Measurements from ENCODE around the gene PHLPP1. TPM values are rescaled to one million over a fixed set of nuclear protein-coding genes. Genes with fewer than 3 reads are reported as not detected.
A peak's percentile ranks its signal among the peaks of the same experiment; 100 is the strongest.

PHLPP1 gene
- total and polyA plus RNA-seq, 5 experiments from 2014 or later = 0.17 to 9.4 (median 0.44) TPM

DNA sequence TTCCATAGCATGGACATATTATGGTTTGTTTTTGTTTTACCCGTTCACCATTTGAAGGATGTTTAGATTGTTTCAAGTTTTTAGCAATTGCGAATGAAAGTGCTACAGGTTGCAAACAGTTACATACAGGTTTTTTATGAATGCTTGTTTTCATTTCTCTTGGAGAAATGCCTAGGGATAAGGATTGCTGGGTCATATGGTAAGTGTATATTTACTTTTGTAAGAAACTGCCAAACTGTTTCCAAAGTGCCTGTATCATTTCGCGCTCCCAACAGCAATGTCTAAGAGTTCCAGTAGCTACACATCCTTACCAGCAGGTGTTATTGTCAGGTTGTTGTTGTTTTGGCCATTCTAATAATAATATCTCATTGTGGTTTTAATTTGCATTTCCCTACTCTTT, 251.7 kb downstream of the PHLPP1 start:
- no peak for DNase-seq
- ATAC-seq = no peak
- POLR2A ChIA-PET = no interaction called here
- Mint-ChIP-seq H3K4me3 (no peak overlapping the region), H3K9me3 (no peaks in the 10 kb centered on the region), H3K4me1 (no peaks in the 10 kb centered on the region), H3K27ac (no peak overlapping the region), H3K27me3 (no peaks in the 10 kb centered on the region), H3K36me3 (peaks cover 7 to 17% (median 12%) of the 10 kb centered on the region in 3 donors)

DNA sequence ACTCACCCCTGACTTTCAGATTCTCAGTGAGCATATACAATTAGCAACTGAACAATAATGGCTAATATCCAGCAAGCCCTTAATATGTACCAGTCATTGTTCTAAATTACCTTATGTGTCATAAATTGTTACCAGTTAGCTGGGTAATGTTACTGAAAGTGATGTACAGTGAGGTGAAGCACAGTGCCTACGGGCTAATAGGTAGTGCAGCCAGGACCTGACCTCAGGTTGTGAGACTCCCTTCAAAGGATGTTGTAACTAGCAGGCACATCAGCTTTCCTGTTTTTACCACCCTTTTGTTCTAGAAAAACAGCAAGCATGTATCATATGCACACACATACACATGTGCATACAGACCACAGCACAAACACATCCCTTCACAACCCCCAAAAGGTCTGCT, 258.3 kb downstream of the PHLPP1 start:
- no peak for DNase-seq
- Mint-ChIP-seq H3K4me1 (peaks cover 0 to 3% (median 1%) of the 10 kb centered on the region in 4 donors), H3K36me3 (peaks cover 11 to 26% (median 20%) of the 10 kb centered on the region in 3 donors), H3K27ac (peak overlapping the region in 2 of 10 donors; percentile 20 to 65), H3K27me3 (no peaks in the 10 kb centered on the region), H3K9me3 (no peaks in the 10 kb centered on the region), H3K4me3 (no peak overlapping the region)
- no peak for ATAC-seq
- POLR2A ChIA-PET = no interaction called here

DNA sequence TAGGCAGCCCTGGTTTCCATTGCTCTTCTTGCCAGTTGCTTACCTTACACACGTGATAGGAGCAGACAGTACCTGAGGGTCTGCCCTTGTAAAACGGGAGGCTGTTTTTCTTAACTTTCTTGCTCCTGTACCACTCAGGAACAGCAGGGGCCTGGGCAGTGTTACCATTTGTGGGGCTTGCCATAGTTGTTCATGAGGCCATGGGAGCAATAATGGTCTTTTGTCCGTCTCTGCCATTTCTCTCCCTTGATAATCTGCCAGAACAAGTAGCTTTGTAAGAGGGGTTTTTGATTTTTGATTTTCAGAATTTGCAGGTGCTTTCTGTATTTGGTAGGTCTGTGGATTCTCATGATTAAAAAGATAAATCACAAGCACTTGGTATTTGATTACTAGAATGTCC, 259.0 kb downstream of the PHLPP1 start:
- Mint-ChIP-seq H3K27me3 (no peaks in the 10 kb centered on the region), H3K36me3 (peaks cover 11 to 33% (median 20%) of the 10 kb centered on the region in 3 donors), H3K4me3 (no peak overlapping the region), H3K4me1 (peaks cover 0 to 3% (median 1%) of the 10 kb centered on the region in 4 donors), H3K9me3 (no peaks in the 10 kb centered on the region), H3K27ac (peak overlapping the region in 3 of 10 donors; percentile 9 to 67 (median 24))
- DNase-seq = no peak
- ATAC-seq = no peak
- POLR2A ChIA-PET = no interaction called here

DNA sequence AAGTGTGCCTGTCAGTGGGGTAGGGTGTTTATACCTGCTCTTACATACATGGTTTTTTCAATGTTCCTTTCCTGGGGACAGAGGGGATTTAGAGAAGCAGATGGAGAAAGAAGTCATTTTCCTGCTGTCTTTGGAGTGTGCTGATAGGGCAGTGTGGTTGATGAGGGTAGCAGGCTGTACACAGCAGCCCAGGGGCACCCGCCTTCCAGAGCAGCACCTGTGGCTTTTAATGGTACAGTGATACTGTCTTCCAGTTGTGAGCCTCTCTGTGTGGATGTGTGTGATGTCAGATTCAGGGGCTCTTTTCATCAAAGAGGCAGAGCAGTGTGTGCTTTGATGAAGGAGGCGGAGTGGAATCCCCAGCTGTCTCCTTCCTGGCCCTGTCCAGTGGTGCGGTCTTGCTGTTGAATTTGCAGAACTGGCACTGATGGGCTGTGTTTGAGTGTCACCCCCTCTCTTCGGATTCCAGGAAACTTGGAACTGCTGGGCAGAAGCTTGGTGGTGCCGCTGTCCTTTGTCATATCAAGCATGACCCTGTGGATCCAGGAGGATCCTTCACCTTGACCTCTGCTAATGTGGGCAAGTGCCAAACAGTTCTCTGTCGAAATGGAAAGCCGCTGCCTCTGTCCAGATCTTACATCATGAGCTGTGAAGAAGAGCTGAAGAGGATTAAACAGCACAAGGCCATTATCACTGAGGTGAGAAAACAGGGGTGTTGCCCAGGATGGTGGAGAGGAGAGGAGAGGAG, 259.8 kb downstream of the PHLPP1 start:
- Mint-ChIP-seq H3K36me3 (peaks cover 5 to 35% (median 18%) of the 10 kb centered on the region in 3 donors), H3K27ac (peak overlapping the region in 1 of 10 donors; percentile 9), H3K9me3 (no peaks in the 10 kb centered on the region), H3K4me3 (no peak overlapping the region), H3K27me3 (no peaks in the 10 kb centered on the region), H3K4me1 (peaks cover 0 to 3% (median 1%) of the 10 kb centered on the region in 4 donors)
- POLR2A ChIA-PET = no interaction called here
- ATAC-seq (no peak), DNase-seq (no peak)

DNA sequence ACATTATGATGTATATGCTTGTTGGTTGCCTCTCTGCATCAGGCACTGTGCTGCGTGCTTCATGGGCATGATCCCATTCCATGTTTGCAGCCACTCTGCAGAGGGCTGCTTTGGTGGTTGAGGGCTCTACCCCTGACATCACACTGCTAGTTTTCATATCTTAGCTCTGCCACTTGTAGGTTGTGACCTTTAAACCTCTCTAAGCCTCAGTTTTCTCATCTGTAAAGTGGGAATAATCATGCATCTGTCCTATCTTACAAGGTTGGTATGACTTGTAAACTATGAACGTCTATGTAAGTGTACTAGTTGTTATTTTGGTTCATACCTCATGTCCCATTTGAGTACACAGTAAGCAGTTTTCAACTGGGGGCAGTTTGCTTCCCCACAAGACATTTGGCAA, 260.4 kb downstream of the PHLPP1 start:
- Mint-ChIP-seq H3K27me3 (no peaks in the 10 kb centered on the region), H3K4me3 (no peak overlapping the region), H3K27ac (no peak overlapping the region), H3K36me3 (peaks cover 5 to 35% (median 18%) of the 10 kb centered on the region in 3 donors), H3K9me3 (no peaks in the 10 kb centered on the region), H3K4me1 (peaks cover 0 to 3% (median 1%) of the 10 kb centered on the region in 4 donors)
- DNase-seq (no peak), ATAC-seq (no peak)
- POLR2A ChIA-PET = no interaction called here

DNA sequence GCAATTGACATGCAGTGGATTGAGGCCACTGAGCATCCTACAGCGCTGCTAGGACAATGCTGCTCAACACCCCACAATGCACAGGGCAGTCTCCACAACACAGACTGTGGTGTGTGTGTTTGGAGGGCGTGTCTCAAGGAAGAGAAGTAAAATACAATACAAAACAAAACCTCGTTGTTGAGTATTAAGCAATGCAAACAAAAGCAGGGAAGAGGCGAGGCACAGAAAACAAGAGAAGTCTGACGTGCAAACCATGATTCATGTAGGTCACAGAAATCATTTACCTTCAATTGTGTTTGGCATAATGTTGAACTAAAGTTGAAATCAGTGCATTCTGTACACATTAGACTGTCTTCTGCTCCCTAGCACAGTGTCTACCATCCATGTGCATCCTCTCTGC, 260.9 kb downstream of the PHLPP1 start:
- no peak for DNase-seq
- peaks cover 0 to 3% (median 1%) of the 10 kb centered on the region in 4 donors for H3K4me1 Mint-ChIP-seq
- H3K36me3 Mint-ChIP-seq = peaks cover 5 to 32% (median 14%) of the 10 kb centered on the region in 3 donors
- peak overlapping the region in 1 of 10 donors; percentile 22 for H3K27ac Mint-ChIP-seq
- no peak overlapping the region for H3K4me3 Mint-ChIP-seq
- H3K27me3 Mint-ChIP-seq = no peaks in the 10 kb centered on the region
- no peaks in the 10 kb centered on the region for H3K9me3 Mint-ChIP-seq
- POLR2A ChIA-PET = no interaction called here
- no peak for ATAC-seq

DNA sequence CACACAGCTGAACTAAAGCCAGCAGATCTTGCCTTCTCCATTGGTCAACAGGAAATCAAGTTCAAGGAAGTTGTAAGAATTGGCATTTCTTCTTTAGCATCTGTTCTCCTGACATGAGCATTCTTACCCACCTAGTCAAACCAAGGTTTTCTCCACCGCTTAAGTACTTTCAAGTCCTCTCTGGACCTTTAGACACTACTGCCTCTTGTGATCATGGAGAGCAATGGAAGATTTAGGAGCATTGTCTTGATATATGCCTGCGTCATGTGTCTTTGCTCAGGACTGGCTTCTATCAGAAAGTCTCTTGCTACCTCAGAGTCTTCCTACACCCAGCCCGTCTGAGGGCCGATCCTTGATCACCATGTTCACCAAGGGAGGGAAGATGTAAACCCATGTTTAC, 262.2 kb downstream of the PHLPP1 start:
- Mint-ChIP-seq H3K36me3 (peaks cover 0 to 26% (median 8%) of the 10 kb centered on the region in 3 donors), H3K4me1 (peaks cover 0 to 5% (median 2%) of the 10 kb centered on the region in 4 donors), H3K27me3 (no peaks in the 10 kb centered on the region), H3K9me3 (no peaks in the 10 kb centered on the region), H3K27ac (no peak overlapping the region), H3K4me3 (no peak overlapping the region)
- POLR2A ChIA-PET = no interaction called here
- DNase-seq (no peak), ATAC-seq (no peak)

DNA sequence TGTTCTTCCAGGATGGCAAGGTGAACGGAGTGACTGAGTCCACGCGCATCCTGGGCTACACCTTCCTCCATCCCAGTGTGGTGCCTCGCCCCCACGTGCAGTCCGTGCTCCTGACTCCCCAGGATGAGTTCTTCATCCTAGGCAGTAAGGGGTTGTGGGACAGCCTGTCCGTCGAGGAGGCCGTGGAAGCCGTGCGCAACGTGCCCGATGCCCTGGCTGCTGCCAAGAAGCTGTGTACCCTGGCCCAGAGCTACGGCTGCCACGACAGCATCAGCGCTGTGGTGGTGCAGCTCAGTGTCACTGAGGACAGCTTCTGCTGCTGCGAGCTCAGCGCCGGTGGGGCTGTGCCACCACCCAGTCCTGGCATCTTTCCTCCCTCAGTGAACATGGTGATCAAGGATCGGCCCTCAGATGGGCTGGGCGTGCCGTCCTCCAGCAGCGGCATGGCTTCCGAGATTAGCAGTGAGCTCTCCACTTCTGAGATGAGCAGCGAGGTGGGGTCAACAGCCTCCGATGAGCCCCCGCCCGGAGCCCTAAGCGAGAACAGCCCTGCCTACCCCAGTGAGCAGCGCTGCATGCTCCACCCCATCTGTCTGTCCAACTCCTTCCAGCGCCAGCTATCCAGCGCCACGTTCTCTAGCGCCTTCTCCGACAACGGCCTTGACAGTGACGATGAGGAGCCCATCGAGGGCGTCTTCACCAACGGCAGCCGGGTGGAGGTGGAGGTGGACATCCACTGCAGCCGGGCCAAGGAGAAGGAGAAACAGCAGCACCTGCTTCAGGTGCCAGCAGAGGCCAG, 263.1 kb downstream of the PHLPP1 start:
- Mint-ChIP-seq H3K9me3 (no peaks in the 10 kb centered on the region), H3K27me3 (no peaks in the 10 kb centered on the region), H3K36me3 (peaks cover 0 to 25% (median 8%) of the 10 kb centered on the region in 3 donors), H3K4me1 (peaks cover 0 to 9% (median 1%) of the 10 kb centered on the region in 4 donors), H3K27ac (no peak overlapping the region), H3K4me3 (no peak overlapping the region)
- POLR2A ChIA-PET = no interaction called here
- DNase-seq = no peak
- ATAC-seq = no peak

DNA sequence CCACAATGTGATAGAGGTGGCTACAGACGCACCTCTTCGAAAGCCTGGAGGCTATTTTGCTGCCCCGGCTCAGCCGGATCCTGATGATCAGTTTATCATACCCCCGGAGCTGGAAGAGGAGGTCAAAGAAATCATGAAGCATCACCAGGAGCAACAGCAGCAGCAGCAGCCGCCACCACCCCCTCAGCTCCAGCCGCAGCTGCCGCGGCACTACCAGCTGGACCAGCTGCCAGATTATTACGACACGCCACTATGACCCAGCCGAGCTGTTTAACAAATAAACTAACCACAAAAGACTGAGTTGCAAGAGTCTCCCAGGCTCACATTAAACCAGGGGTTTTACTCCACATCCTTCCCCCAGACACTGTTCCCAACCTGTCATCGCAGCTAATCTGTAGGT, 263.8 kb downstream of the PHLPP1 start:
- Mint-ChIP-seq H3K9me3 (no peaks in the 10 kb centered on the region), H3K27me3 (no peaks in the 10 kb centered on the region), H3K4me1 (peaks cover 0 to 9% (median under 1%) of the 10 kb centered on the region in 4 donors), H3K4me3 (no peak overlapping the region), H3K36me3 (peaks cover 0 to 25% (median 8%) of the 10 kb centered on the region in 3 donors), H3K27ac (peak overlapping the region in 1 of 10 donors; percentile 37)
- ATAC-seq (no peak), DNase-seq (no peak)
- POLR2A ChIA-PET = no interaction called here

DNA sequence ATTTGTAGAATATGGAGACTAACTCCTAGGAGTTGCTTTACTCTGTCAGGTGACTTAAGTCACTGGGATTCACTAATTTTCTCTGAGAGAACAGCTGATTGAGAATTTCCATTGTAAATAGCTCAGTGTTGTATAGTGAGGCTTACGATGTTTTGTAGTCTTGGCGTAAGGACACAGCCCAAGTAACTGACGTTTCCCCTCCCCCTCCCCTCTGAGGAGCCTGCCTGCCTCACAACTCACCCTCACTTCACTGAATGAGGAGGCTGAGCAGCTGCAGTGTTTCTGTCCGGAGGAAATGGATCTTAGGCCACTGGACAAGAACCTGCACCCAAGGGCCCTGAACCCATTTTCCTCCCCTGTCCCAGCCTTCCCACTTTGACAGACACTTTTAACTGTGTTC, 264.6 kb downstream of the PHLPP1 start:
- Mint-ChIP-seq H3K27ac (peak overlapping the region in 1 of 10 donors; percentile 39), H3K4me1 (peaks cover 0 to 9% (median under 1%) of the 10 kb centered on the region in 4 donors), H3K27me3 (no peaks in the 10 kb centered on the region), H3K9me3 (no peaks in the 10 kb centered on the region), H3K36me3 (peaks cover 0 to 22% (median 8%) of the 10 kb centered on the region in 3 donors), H3K4me3 (no peak overlapping the region)
- DNase-seq (no peak), ATAC-seq (no peak)
- POLR2A ChIA-PET = no interaction called here

DNA sequence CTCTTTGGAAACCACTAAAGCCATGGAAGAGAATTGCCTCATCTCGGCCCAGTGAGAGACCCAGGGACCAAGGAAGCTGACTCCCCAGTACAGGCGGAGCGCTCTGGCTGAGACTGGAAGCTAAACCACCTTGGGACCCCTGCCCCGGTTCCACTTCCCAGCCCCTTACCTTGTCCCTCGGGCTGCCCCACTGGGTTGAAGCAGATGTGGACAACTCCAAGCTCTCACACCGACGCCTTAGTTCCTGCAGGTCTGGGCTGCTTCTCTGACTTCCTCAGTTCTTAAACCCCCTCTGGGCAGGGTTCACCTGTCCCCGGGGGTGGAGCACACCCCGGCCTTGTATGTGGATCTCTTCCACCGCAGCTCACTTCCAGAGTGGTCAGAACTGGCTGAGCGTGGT, 266.2 kb downstream of the PHLPP1 start:
- Mint-ChIP-seq H3K4me1 (peaks cover 0 to 9% (median under 1%) of the 10 kb centered on the region in 4 donors), H3K27ac (no peak overlapping the region), H3K4me3 (no peak overlapping the region), H3K9me3 (peaks cover 0 to 2% (median 0%) of the 10 kb centered on the region in 9 donors), H3K36me3 (peaks cover 0 to 17% (median 4%) of the 10 kb centered on the region in 3 donors), H3K27me3 (no peaks in the 10 kb centered on the region)
- no peak for ATAC-seq
- no peak for DNase-seq
- POLR2A ChIA-PET = interaction anchor here (1.6 kb wide), 1 partner anchor 267 kb away, joined by 8 read pairs; the partner anchor contains the start of gene PHLPP1

DNA sequence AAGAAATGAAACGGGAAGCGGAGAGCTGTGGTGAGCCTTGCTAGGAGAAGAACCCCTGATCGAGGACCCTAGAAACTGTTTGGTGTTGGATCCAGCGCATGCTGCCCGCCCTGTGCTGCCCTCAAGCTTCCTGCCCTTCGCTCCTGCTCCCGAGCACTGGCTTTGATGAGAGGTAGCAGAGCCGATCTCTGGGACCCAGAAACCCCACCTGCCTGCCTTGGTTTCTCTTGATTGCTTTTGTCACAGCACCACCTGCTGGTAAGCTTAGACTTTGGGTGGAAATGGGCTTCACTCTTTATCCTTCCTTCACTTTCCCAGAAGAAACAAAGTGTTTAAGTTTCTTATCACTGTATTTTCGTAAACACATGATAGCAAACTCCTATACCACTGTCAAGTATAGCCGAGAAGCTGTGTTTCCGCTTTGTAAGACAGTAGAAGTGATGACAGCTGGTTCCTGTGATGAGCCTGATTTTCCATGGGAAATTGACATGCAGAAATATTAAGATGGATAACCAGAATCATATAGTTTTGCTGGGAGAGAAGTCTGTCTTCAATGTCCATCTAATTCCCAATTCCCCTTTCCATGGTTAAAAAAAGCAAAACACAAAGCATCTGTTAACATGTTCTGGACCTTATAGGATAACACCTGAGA, 267.4 kb downstream of the PHLPP1 start:
- DNase-seq (peak; percentile 29 to 78 (median 58)), ATAC-seq (peak; percentile 72 to 74)
- peak overlapping the region; percentile 15 to 75 (median 57) for H3K4me3 Mint-ChIP-seq
- peaks cover 0 to 9% (median under 1%) of the 10 kb centered on the region in 4 donors for H3K4me1 Mint-ChIP-seq
- peaks cover 0 to 12% (median 4%) of the 10 kb centered on the region in 3 donors for H3K36me3 Mint-ChIP-seq
- peak overlapping the region in 2 of 10 donors; percentile 56 to 59 for H3K27ac Mint-ChIP-seq
- POLR2A ChIA-PET = interaction anchor here (1.6 kb wide), 1 partner anchor 268 kb away, joined by 8 read pairs; the partner anchor contains the start of gene PHLPP1
- H3K27me3 Mint-ChIP-seq = no peaks in the 10 kb centered on the region
- peaks cover 0 to 2% (median 0%) of the 10 kb centered on the region in 9 donors for H3K9me3 Mint-ChIP-seq
